Uterus (tissue), 4 donors: ENCODE data around the gene RASGRP1. TPM values are rescaled to one million over a fixed set of nuclear protein-coding genes. Genes with fewer than 3 reads are reported as not detected.

Experiments used
- DNase-seq, 2 donors: peaks; one replicate each; pipeline ENCODE4 v3.0.0-alpha.2; 2019 to 2020
- H3K27ac ChIP-seq, 2 donors: fragments of 200-600 bp; sonication (generic); 1 replicate in 1 of 2; 2 replicates in 1 of 2; pipeline ENCODE4 v1.5.1; 2016 to 2018
- H3K27me3 ChIP-seq, 2 donors: fragments of 200-600 bp; sonication (generic); one replicate each; pipeline ENCODE4 v1.5.1; 2018 to 2019; ENCODE audit warnings: control low read depth in 1 of 2
- H3K36me3 ChIP-seq, 2 donors: fragments of 200-600 bp; sonication (generic); one replicate each; pipeline ENCODE4 v1.5.1; 2019; ENCODE audit warnings: control low read depth in 1 of 2
- H3K4me1 ChIP-seq, 2 donors: fragments of 200-600 bp; sonication (generic); one replicate each; pipeline ENCODE4 v1.5.1; 2018 to 2019; ENCODE audit warnings: control low read depth in 1 of 2
- H3K4me3 ChIP-seq, 2 donors: fragments of 200-600 bp; sonication (generic); 1 replicate in 1 of 2; 2 replicates in 1 of 2; pipeline ENCODE4 v1.5.1; 2018 to 2019; ENCODE audit warnings: mild to moderate bottlenecking in 1 of 2
- H3K9me3 ChIP-seq, 2 donors: fragments of 200-600 bp; sonication (generic); one replicate each; pipeline ENCODE4 v1.5.1; 2019; ENCODE audit warnings: control low read depth in 1 of 2
- CTCF ChIP-seq, 4 experiments: fragments of 200-600 bp in 2 of 4; fragments of 450-650 bp in 2 of 4; sonication (generic) in 2 of 4; IDR thresholded peaks; one replicate each; pipeline ENCODE4 v1.5.1; 2016 to 2019; ENCODE audit warnings: antibody characterized with exemption in 4 of 4, mild to moderate bottlenecking in 2 of 4, moderate library complexity in 1 of 4
- POLR2A ChIP-seq, 2 donors: fragments of 450-650 bp; IDR thresholded peaks; one replicate each; pipeline ENCODE4 v1.6.1; 2016; ENCODE audit warnings: antibody characterized with exemption in 2 of 2, mild to moderate bottlenecking in 1 of 2, moderate library complexity in 1 of 2
- intact Hi-C: fragments of 100-400 bp; cut with DNase I; formaldehyde crosslinking; loops from one replicate; pipeline ENCODE4 v1.15.1; 2023; ENCODE audit warnings: low total_unique reads
- total RNA-seq, 4 donors: library from RNA; depleted of rRNA in 3 of 4; stranded (reverse); fragments of >200 nt in 3 of 4; gene quantifications; one replicate each; pipeline versions ENCODE4 v1.1.0 to v1.2.4, GENCODE V29; 2014 to 2023
- donor health status: DM: yes; HTN: yes; CAD: no.

The RASGRP1 gene
- total RNA-seq, 4 donors from 2014 or later = under 0.01 to 0.82 (median 0.48) TPM; not detected in 1

GRCh38 chr15:38526158-38526557 is 38.5 kb downstream of the RASGRP1 start:
- H3K36me3 ChIP-seq = no peaks in the 10 kb centered on the region
- no peak for DNase-seq
- H3K27me3 ChIP-seq = no peaks in the 10 kb centered on the region
- intact Hi-C loops = no loop called here
- no peak overlapping the region for H3K27ac ChIP-seq
- H3K4me1 ChIP-seq = no peaks in the 10 kb centered on the region
- no peaks in the 10 kb centered on the region for H3K9me3 ChIP-seq
- no peak overlapping the region for H3K4me3 ChIP-seq
- TF ChIP-seq POLR2A (IDR thresholded peaks at IDR 0.05) (no peak), CTCF (IDR thresholded peaks at IDR 0.05) (no peak)

GRCh38 chr15:38525489-38525888 is 39.1 kb downstream of the RASGRP1 start:
- H3K36me3 ChIP-seq = no peaks in the 10 kb centered on the region
- H3K4me1 ChIP-seq = no peaks in the 10 kb centered on the region
- H3K4me3 ChIP-seq = no peak overlapping the region
- no peaks in the 10 kb centered on the region for H3K9me3 ChIP-seq
- H3K27me3 ChIP-seq = no peaks in the 10 kb centered on the region
- DNase-seq = no peak
- TF ChIP-seq CTCF (IDR thresholded peaks at IDR 0.05) = no peak
- TF ChIP-seq POLR2A (IDR thresholded peaks at IDR 0.05) = no peak
- no peak overlapping the region for H3K27ac ChIP-seq
- intact Hi-C loops = no loop called here

- intact Hi-C loops = no loop called here
- Histone ChIP-seq H3K36me3 (no peaks in the 10 kb centered on the region), H3K4me3 (no peak overlapping the region), H3K27ac (no peak overlapping the region), H3K9me3 (no peaks in the 10 kb centered on the region), H3K27me3 (no peaks in the 10 kb centered on the region), H3K4me1 (no peaks in the 10 kb centered on the region)
- no peak for TF ChIP-seq POLR2A (IDR thresholded peaks at IDR 0.05)
- no peak for TF ChIP-seq CTCF (IDR thresholded peaks at IDR 0.05)
- no peak for DNase-seq
These were observed 40.5 kb downstream of the RASGRP1 start for GRCh38 chr15:38524156-38524555.

GRCh38 chr15:38522922-38523321 is 41.7 kb downstream of the RASGRP1 start:
- intact Hi-C loops = no loop called here

GRCh38 chr15:38521316-38521715 is 43.3 kb downstream of the RASGRP1 start:
- Histone ChIP-seq H3K9me3 (no peaks in the 10 kb centered on the region), H3K36me3 (no peaks in the 10 kb centered on the region), H3K4me1 (no peaks in the 10 kb centered on the region), H3K27ac (no peak overlapping the region), H3K27me3 (no peaks in the 10 kb centered on the region), H3K4me3 (no peak overlapping the region)
- TF ChIP-seq POLR2A (IDR thresholded peaks at IDR 0.05) (no peak), CTCF (IDR thresholded peaks at IDR 0.05) (no peak)
- no peak for DNase-seq
- intact Hi-C loops = no loop called here

More at GRCh38 chr15:38522922-38523321, 41.7 kb downstream of the RASGRP1 start:
- no peak overlapping the region for H3K27ac ChIP-seq
- TF ChIP-seq POLR2A (IDR thresholded peaks at IDR 0.05) (no peak), CTCF (IDR thresholded peaks at IDR 0.05) (no peak)
- H3K4me3 ChIP-seq = no peak overlapping the region
- H3K9me3 ChIP-seq = no peaks in the 10 kb centered on the region
- no peak for DNase-seq
- H3K4me1 ChIP-seq = no peaks in the 10 kb centered on the region
- no peaks in the 10 kb centered on the region for H3K36me3 ChIP-seq
- no peaks in the 10 kb centered on the region for H3K27me3 ChIP-seq
